ENCODE results near the gene KCTD14. TPM values are rescaled to one million over a fixed set of nuclear protein-coding genes. Genes with fewer than 3 reads are reported as not detected.

The KCTD14 gene
- total and polyA plus RNA-seq, 2 of the 8 experiments (the other 6 are each of a cell fraction or from before 2014, with no cell fraction given) = 21.6 to 24.9 TPM

GRCh38 chr11:78037056-78037455 lies 14.0 kb upstream of the KCTD14 start:
- 91% methylated on average over 3 of the region's 3 CpGs; no CpG with 5 or more reads in 1 of the 2 experiments for WGBS, 2 experiments (ENCODE audit: extremely low coverage in 1 of 2, insufficient coverage in 1 of 2, insufficient read length in 1 of 2, insufficient replicate concordance in 2 of 2, low coverage in 1 of 2, low lambda C conversion rate in 2 of 2, missing lambda C conversion rate in 1 of 2)
- Histone ChIP-seq H2BK120ac (replicated peaks; ENCODE audit: low read depth, low read length) (no peak overlapping the region), H2AFZ (ENCODE audit: low read length) (no peak overlapping the region), H3K4me2 (ENCODE audit: insufficient read depth in 1 of 2, low read depth in 2 of 2, low read length in 2 of 2) (no peak overlapping the region), H4K8ac (ENCODE audit: extremely low read depth, insufficient read depth, low read length) (peak overlapping the region; percentile 39; the same call in 1 of the 2 replicates), H2AK5ac (ENCODE audit: low read depth, low read length) (no peak overlapping the region), H3K4ac (replicated peaks; ENCODE audit: insufficient read length, low read depth, low read length) (no peak overlapping the region), H4K5ac (ENCODE audit: insufficient read length, low read depth, low read length) (no peak overlapping the region), H3K4me3 (ENCODE audit: extremely low read depth in 1 of 4, insufficient read depth in 2 of 4, low read depth in 3 of 4, low read length in 4 of 4) (no peak overlapping the region), H3K79me1 (ENCODE audit: low read depth, low read length) (no peaks in the 10 kb centered on the region), H3K27me3 (replicated peaks in 1 of 4; ENCODE audit: control insufficient read depth in 3 of 4, extremely low read depth in 1 of 4, insufficient read depth in 3 of 4, low read length in 3 of 4) (no peaks in the 10 kb centered on the region), H3K9me3 (ENCODE audit: insufficient read depth in 2 of 2, low read depth in 1 of 2, low read length in 1 of 2) (no peaks in the 10 kb centered on the region), H3K27ac (ENCODE audit: low read depth, low read length) (no peak overlapping the region), H3K79me2 (ENCODE audit: control insufficient read depth in 1 of 2, insufficient read depth in 2 of 2, low read length in 2 of 2) (no peaks in the 10 kb centered on the region), H3K4me1 (replicated peaks in 1 of 4; ENCODE audit: control insufficient read depth in 3 of 4, insufficient read depth in 4 of 4, low read length in 3 of 4) (peaks cover 0 to 7% (median 3%) of the 10 kb centered on the region in 4 experiments; a peak in 3 of 7 replicates), H4K91ac (replicated peaks; ENCODE audit: insufficient read length, low read length) (no peak overlapping the region), H3K18ac (ENCODE audit: extremely low read depth, low read length) (no peak overlapping the region), H3K9ac (replicated peaks in 1 of 4; ENCODE audit: extremely low read depth in 1 of 4, low read depth in 3 of 4, low read length in 3 of 4) (no peak overlapping the region), H2BK5ac (ENCODE audit: low read depth, low read length) (no peak overlapping the region), H3K56ac (replicated peaks; ENCODE audit: insufficient read length, low read depth, low read length) (no peak overlapping the region), H2BK20ac (ENCODE audit: low read length) (no peak overlapping the region), H3K23me2 (ENCODE audit: low read depth, low read length) (no peaks in the 10 kb centered on the region), H4K20me1 (replicated peaks in 1 of 2; ENCODE audit: control insufficient read depth in 1 of 2, insufficient read depth in 2 of 2, low read length in 2 of 2) (no peaks in the 10 kb centered on the region), H2BK12ac (ENCODE audit: low read depth, low read length) (no peak overlapping the region), H2BK15ac (ENCODE audit: low read length) (no peak overlapping the region), H3K14ac (ENCODE audit: insufficient read length) (no peak overlapping the region), H3K23ac (ENCODE audit: insufficient read length) (no peak overlapping the region), H3K36me3 (ENCODE audit: control insufficient read depth in 2 of 4, insufficient read depth in 4 of 4, low read length in 3 of 4) (no peaks in the 10 kb centered on the region)
- POLR2A ChIA-PET (ENCODE audit: partially characterized antibody) = interaction anchor here (0.6 to 1.0 kb wide), 3 partner anchors 17 to 467 kb away, joined by 3 to 4 read pairs (median 3); partner anchors contain the start of gene ALG8
- FAIRE-seq (no peak), DNase-seq (ENCODE audit: low read depth in 1 of 2, low spot score in 2 of 2) (no peak)
- CTCF ChIA-PET (ENCODE audit: partially characterized antibody) = interaction anchor here (0.9 to 9.0 kb wide), 5 partner anchors 8 to 528 kb away, joined by 3 to 92 read pairs (median 4); no protein-coding TSS in a partner anchor
- TF ChIP-seq RNF2 (IDR thresholded peaks at IDR 0.05; ENCODE audit: borderline replicate concordance, low read depth, low read length, missing control alignments, poor library complexity, severe bottlenecking) (no peak), TEAD4 (IDR thresholded peaks at IDR 0.05; ENCODE audit: low read depth, low read length) (no peak), ZNF274 (IDR thresholded peaks at IDR 0.05; ENCODE audit: borderline replicate concordance, extremely low read depth, low read length) (no peak), SIN3A (conservative IDR thresholded peaks at IDR 0.05 in 1 of 2, IDR thresholded peaks at IDR 0.05 in 1 of 2; ENCODE audit: low read depth in 1 of 2, low read length in 2 of 2) (no peak), JUND (IDR thresholded peaks at IDR 0.05; ENCODE audit: low read length) (no peak), POLR2A (IDR thresholded peaks at IDR 0.05; ENCODE audit: control extremely low read depth in 1 of 2, low read depth in 2 of 2, low read length in 2 of 2) (no peak), KDM4A (IDR thresholded peaks at IDR 0.05; ENCODE audit: low read depth, low read length, severe bottlenecking) (no peak), CBX8 (IDR thresholded peaks at IDR 0.05; ENCODE audit: borderline replicate concordance, low read depth, low read length) (no peak), RXRA (IDR thresholded peaks at IDR 0.05; ENCODE audit: insufficient read depth, low read depth, low read length) (no peak), CTBP2 (IDR thresholded peaks at IDR 0.05; ENCODE audit: borderline replicate concordance, insufficient read depth, insufficient read length, low read length) (no peak), CBX5 (IDR thresholded peaks at IDR 0.05; ENCODE audit: low read depth, low read length) (no peak), SUZ12 (IDR thresholded peaks at IDR 0.05; ENCODE audit: low read length) (no peak), EGR1 (IDR thresholded peaks at IDR 0.05; ENCODE audit: borderline replicate concordance, low read depth, low read length) (no peak), BACH1 (IDR thresholded peaks at IDR 0.05; ENCODE audit: low read length) (no peak)
